ENCODE data around the gene RBM45.
"Not testable (repeated sequence)": the region's sequence is repeated elsewhere in the genome, so short reads cannot be mapped to it uniquely, and the experiment has no call there.

RBM45 gene

GRCh38 chr2:178112202-178113152 lies at the start of gene RBM45:
TSS of gene RBM45 (plus strand) at chr2:178112437. CDS start at chr2:178112547, 110 bp downstream.
- DNase-seq (ENCODE audit: low read depth in 2 of 2) = peak; percentile 82 to 83

DNA sequence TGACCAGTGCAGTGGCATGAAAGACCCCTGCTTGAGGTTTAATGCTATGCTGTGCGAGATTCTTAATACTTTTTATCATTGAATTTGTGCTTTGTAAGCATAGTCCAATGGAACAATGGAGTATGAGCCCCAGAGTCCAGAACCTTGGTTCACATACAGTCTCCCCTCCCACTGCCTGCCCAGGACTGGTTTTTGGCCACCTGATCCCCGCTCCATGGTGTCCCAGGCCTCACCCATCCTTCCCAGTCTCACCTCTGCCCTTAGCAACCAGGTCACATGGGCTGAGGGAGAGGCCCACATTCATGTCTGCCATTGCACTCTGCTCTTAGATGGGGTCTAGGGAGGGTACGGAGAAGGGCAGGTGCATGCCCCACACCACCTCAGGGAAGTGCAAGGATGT lies 45.9 kb upstream of the RBM45 start:
- no peak for DNase-seq (ENCODE audit: low read depth in 2 of 2)

DNA sequence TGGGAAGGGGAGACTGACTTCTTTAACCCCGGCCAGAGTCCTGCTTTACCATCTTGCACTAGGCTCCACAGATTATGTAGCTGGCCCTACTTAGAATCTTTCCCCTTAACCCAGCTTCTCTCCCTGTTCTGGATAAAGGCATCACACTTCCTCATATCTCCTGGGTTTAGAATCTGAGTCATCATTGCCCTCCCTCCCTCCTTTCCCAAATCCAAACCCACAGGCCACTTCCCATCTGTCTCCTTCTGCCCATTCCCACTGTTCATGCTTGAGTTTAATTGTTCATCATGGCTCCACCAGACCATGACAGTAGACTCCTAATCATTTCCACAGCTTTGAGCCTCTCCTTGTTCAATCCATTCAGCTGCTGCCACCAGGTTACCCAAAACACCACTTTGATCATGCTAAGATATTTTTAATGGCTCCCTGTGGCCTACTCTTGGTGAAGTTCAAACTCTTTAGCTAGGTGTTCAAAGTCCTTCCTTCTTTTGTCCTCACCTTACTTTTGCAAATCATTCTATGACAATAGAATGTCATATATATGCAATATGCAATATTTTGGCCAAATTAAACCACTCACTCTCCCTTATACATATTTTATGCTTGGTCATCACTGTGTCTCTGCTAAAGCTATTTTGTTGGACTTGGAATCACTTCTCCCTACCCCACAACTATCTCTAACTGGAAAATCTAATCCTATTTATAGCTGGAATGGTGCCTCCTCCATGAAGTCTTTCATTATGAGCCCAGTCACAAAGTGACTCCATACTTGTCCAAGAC lies 45.2 kb upstream of the RBM45 start:
- no peak for DNase-seq (ENCODE audit: low read depth in 2 of 2)

DNA sequence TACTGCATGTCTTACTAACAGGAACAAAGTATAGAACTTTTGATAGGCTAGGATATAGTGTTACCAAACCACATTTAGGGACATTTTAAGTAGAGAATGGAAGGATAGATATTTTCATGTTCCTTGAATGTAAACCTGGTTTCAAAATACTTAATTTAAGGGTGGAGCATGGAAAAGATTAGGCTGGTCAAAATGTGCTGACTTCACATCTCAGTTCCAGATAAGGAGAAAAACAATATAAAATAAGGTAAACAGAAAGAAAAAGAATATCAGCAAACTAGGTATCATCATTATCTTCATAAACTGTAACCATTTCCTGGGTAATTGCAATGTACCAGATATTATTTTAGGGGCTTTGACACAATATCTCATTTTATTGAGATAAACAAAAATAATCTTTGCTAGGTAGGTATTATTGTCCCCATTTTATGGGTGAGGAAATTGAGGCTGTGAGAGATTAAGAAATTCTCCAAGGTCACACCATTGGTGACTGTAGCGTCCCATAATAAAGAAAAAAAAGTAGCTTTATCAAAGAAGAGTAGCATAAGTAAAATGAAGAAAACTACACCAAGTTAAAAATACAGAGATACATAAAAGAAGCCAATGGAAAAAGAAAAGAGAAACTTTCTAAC lies 43.3 kb upstream of the RBM45 start:
- no peak for DNase-seq (ENCODE audit: low read depth in 2 of 2)

GRCh38 chr2:178069551-178069950 lies 42.7 kb upstream of the RBM45 start:
- no peak for DNase-seq (ENCODE audit: low read depth in 2 of 2)

GRCh38 chr2:178070824-178071223 lies 41.4 kb upstream of the RBM45 start:
- no peak for DNase-seq (ENCODE audit: low read depth in 2 of 2)

- DNase-seq (ENCODE audit: low read depth in 2 of 2) = no peak
These were observed 40.2 kb upstream of the RBM45 start for GRCh38 chr2:178072000-178072382.

DNA sequence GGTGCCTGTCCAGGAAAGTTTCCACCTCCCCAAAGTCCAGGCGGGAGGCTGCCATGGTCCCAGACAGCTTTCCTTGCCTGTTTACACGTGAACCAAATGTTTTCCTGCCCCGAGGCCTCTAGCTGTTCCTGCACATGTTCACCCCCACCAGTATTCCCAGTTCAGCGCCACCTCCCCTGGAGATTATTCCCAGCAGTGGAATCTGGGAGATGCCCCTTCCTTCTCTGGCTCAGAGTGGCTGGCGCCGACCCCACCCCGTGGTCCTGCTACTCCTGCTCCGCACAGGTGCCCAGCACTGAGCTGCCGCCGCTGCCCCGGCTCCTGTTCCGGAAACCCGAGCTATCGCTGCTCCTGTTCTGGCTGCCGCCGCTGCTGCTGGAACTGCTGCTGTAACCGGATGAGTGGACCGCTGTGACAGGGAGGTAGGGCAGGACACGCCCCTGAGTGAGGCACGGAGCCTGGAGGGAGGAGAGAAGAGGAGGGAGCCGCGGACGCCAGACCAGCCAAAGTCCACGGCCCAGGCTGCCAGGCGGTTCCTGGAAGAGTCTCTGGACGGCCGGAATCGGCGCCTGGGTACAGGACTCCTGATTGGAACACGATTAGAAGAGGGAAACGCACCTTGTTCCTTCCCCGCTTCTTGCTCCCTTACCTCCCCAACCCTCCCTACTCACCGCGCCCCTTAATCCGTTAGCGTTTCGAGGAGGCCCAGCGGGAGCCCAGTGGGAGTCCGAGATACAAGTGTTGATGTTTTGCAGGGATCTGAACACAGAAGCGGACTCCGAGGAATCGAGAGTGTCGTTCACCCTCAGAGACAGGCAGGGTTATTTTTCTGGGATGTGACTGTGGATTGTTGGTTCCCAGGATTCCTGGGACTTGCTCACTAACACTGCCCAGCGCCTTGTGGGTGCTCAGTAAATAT lies 39.6 kb upstream of the RBM45 start, which contains the start of gene PDE11A:
PDE11A (minus strand) TSS at position 395 of the 919 bp plus-strand sequence; CDS start at position 55, 340 bp downstream.
- DNase-seq (ENCODE audit: low read depth in 2 of 2) = peak; percentile 9 to 33

GRCh38 chr2:178074123-178075005 lies 37.9 kb upstream of the RBM45 start:
- DNase-seq (ENCODE audit: low read depth in 2 of 2) = no peak

GRCh38 chr2:178075006-178075326 lies 37.3 kb upstream of the RBM45 start:
- no peak for DNase-seq (ENCODE audit: low read depth in 2 of 2)

- no peak for DNase-seq (ENCODE audit: low read depth in 2 of 2)
These were observed 36.1 kb upstream of the RBM45 start for GRCh38 chr2:178076130-178076529.

DNA sequence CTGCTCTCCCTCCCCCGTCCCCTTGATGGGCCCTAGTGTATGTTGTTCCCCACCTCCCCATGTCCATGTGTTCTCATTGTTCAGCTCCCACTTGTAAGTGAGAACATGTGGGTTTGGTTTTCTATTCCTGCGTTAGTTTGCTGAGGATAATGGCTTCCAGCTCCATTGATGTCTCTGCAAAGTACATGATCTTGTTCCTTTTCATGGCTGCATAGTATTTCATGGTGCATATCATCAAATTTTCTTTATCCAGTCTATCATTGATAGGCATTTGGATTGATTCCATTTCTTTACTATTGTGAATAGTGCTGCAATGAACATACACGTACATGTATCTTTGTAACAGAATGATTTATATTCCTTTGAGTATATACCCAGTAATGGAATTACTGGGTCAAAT lies 33.0 kb upstream of the RBM45 start:
- not testable (repeated sequence) for DNase-seq (ENCODE audit: low read depth in 2 of 2)

DNA sequence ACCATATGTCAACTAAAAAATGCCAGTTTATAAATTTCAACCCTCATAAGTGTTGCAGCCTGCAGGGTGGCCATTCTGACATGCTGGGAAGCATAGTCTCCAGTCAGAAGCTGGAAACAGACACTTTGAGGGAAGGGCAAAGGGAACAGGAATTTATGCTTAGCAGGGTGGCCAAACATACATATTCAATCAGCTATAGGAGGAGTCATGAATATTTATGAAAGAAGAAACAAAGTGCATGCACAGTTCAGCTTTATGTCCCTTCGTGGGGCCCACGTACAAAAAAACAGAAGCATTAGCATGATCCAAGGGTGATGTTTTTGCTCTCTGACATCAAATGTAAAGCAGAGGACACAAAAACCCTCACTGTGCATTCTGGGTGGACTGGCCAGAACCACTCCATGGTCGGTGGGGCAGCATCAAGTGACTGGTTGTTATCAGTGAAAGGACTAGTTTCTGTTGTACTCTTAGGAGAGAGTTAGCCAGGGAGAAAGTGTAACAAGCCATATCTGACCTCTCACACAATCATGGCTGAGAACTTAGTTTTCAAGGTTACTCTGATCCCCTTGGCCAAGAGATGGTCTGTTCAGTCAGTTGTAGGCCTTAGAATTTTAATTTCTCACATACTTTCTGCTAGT lies 29.7 kb upstream of the RBM45 start:
- no peak for DNase-seq (ENCODE audit: low read depth in 2 of 2)

DNA sequence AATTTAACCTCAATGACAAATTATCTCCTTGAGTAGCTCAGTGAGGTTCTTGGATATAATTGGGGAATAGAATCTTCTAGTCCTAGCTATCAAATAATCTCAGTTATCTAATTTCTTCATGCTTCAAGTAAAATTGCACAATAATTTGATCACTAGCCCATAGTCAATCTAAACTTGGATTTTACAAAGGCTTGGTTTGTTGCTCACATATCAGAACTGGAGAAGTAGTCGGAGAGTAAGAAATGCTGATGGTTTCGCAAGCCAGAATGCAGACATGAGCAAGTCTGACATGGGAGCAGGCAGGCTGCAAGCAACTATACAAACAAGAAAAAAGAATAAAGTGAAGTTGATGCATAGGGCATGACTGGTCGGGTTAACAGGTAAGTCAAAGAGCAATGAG lies 28.0 kb upstream of the RBM45 start:
- no peak for DNase-seq (ENCODE audit: low read depth in 2 of 2)

DNA sequence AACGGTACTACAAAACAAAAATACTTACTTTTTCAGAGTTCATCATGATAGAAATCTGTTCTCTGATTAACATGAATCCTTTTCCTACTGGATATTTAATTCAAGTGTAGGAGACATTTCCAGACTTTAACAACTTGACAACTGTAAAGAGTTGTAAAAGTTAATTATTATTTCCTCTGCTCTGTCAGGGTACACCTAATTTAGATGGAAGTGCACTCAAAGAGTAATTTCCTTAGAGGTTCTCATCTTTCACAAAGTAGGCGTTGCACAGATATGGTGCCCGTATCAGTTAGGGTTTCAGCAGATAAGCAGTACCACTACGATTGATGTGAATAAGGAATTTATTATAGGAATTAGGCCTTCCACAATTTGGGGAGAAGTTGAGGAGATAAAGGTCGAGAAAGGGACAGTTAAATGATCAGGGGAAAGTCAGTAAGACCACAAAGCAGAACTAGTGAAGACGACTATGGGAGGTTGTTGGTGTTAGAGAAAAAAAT lies 23.4 kb upstream of the RBM45 start:
- DNase-seq (ENCODE audit: low read depth in 2 of 2) = no peak

DNA sequence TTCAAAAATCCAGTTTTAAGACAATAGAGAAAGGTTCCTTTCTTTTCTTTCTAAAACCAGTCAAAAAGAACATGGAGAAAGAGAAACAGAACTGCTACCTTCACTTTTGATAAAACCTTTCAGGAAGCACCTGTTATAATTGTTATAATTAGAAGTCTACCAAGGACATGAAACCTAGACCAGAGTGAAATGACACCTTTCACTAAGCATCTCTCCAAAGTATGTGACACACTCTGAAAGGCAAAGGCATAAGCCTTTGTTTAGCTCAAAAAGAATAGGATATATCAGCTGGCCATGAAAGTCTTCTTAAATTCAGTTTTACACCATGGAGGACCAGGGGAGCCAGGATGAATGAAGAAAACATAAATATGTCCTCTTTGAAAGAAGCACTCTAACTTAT lies 18.8 kb upstream of the RBM45 start:
- no peak for DNase-seq (ENCODE audit: low read depth in 2 of 2)

- no peak for DNase-seq (ENCODE audit: low read depth in 2 of 2)
These were observed 10.7 kb upstream of the RBM45 start for GRCh38 chr2:178101321-178102079.

DNA sequence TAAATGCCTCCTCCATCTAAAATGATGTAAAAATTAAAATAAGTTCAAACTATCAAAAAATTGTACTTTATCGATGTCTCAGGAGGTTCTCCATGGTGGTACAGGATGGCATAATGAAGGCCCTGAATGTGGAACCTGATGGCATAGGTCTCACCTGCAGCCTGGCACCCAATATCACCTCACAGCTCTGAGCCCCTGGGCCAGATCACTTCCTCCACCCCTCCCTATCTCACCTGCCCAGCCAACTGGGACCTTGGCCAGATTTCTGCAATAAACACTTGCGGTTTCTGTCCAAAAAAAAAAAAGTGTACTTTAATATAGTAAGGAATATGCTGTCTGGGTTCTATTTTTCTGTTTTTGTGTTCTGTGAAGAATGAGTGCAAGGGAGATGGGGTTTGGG lies 6.7 kb upstream of the RBM45 start:
- no peak for DNase-seq (ENCODE audit: low read depth in 2 of 2)

DNA sequence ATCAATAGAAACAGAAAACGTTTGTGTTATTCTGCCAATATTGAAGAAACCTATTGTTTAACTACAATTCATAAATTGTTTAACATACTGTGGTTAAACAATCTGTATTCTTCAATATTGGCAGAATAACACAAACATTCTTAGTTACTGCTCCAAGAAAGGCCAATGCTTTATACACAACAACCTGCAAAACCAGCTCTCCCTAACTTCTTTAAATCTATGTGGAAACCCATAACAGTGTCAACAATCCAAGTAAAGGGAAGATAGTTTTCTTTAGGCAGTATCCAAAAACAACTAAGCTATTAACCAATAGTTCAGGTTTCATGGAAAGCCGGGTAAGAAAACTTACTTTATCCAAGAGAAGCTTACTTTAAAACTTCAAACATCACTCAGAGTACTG lies 6.2 kb upstream of the RBM45 start:
- DNase-seq (ENCODE audit: low read depth in 2 of 2) = no peak

Data from activated CD4-positive, alpha-beta T cell treated with anti-CD3 and anti-CD28 coated beads for 24 hours (primary cell).